HG02884 (cell line): ENCODE measurements around the gene HBP1.
"Not testable (repeated sequence)": the region's sequence is repeated elsewhere in the genome, so short reads cannot be mapped to it uniquely, and the experiment has no call there.

Experiments used
- ATAC-seq: cut with Tn5 transposase; IDR thresholded peaks from one replicate; pipeline ENCODE4 v1.9.1; 2021; ENCODE audit warnings: mild to moderate bottlenecking, moderate library complexity; ENCODE audit not compliant: unreplicated experiment

HBP1 gene

DNA sequence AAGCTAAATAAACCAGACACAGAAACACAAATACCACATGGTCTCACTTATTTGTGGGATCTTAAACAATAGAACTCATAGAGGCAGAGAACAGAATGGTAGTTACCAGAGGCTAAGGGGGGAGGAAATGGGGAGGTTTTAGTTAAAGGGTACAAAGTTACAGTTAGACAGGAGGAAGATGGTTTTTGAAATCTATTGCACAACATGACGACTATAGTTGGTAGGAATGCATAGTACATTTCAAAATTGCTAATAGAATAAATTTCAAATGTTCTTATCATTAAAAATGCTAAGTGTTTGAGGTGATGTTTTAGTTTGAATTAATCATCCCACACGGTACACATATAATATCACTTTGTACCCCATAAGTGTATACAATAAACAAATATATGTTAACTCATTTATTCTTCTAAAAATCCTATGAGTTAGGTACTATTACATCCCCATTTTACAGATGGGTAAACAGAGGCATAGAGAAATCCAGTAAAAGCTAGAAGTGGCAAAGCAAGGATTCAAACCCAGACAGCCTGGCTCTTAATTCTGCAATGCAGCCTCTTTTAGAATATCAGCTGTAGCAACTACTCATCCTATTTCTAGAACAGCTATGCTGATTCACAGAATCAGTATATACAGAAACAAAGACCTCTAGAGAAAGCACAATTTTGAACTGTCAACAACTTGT lies 50.9 kb downstream of the HBP1 start:
- ATAC-seq, result no peak

DNA sequence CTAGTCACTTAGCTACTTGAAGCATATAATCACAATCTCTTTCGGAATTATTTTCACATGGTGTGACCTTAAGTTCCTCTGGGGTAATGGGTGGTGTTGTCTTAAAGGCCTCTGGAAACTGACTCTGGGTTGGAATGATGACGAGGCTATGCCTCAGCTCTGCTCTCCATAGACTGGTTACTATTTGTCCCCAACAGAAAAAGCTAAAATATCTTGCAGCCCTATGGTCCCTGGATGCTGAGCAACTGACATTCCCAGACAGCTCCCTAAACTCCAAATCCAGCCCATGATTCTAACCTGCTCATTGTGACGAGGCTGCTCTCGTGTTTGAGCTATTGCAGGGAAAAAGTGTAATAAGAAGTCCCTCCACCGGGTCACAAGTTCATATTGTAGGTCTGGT lies 51.6 kb downstream of the HBP1 start:
- no peak for ATAC-seq

GRCh38 chr7:107220806-107221205 lies 52.0 kb downstream of the HBP1 start:
- not testable (repeated sequence) for ATAC-seq

GRCh38 chr7:107224374-107225223 lies 55.8 kb downstream of the HBP1 start:
- no peak for ATAC-seq

- ATAC-seq, result no peak
Observed at GRCh38 chr7:107228291-107228690, 59.5 kb downstream of the HBP1 start.

DNA sequence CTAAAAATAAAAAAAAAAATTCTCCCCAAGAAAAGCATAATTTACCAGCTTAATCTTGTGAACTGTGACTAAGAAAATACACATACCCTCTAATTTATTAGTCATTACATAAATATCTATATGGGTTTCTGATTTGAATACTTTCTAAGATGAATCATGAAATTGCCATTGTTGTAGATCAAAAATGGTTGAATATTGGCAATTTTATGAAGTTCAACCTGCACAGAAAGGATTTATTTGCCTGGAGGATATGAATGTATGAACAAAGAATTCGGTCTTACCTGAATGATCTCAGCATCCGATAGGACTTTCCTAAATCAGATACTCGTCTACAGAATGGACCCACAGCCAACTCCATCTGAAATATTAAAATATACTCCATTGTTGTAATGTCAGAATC lies 61.5 kb downstream of the HBP1 start:
- ATAC-seq, result no peak

- ATAC-seq, result no peak
Observed at GRCh38 chr7:107232568-107233090, 63.8 kb downstream of the HBP1 start.

- no peak for ATAC-seq
Observed at GRCh38 chr7:107233174-107233573, 64.4 kb downstream of the HBP1 start.

GRCh38 chr7:107233981-107234380 lies 65.2 kb downstream of the HBP1 start:
- no peak for ATAC-seq

DNA sequence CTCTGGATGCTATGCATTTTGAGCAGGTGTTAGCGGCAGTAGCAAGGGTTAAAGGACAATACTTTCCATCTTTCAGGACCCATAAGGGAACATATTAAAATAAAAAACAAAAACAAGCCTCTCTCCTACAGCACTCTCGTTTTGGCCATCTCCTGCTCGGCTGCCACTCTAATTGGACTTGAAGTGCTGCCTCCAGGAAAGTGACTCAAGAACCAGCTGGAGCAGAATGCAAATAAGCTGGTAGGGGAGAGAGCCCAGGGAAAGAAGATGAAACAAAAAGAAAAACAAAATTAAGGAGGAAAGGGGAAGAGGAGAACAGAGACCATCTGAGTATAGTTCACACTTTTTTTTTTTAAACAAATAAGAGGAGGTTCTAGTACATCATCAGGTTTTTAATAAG lies 65.6 kb downstream of the HBP1 start:
- no peak for ATAC-seq

DNA sequence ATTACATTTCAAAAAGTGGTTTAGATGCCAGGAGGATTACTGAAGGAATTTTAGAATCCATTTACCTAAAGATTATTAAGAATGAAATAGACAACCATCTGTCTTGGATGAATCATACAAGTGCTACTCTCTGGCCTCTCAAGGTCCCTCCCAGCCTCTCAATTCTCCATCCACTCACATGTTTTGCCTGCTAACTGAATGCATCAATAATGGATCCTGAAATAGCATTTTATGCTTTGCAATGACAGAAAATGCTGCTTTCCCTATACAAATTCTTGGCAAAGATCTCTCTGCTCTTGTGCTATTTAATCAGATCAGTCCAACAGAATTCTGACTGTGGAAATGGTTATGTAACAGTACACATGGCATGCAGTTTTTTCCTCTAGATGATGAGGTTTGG lies 68.1 kb downstream of the HBP1 start:
- ATAC-seq, result no peak

DNA sequence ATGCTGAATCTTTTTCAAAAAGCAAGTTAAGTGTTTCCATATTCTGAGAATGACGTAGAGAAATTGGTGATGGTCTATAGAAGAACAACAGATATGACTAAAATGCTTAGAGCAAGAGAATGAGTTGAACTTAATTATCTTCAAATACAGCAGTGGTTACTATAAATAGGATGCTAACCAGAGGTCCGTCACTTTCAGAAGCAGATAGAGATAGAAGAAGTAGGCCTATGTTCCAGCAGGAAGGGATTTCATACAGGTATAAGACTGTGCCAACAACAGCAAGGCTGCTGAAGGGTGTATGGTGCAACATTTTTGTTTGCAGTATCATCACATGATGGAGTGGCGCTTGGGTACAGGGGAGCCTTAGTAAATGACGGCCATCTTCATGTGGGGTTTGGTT lies 68.6 kb downstream of the HBP1 start:
- ATAC-seq, result no peak

DNA sequence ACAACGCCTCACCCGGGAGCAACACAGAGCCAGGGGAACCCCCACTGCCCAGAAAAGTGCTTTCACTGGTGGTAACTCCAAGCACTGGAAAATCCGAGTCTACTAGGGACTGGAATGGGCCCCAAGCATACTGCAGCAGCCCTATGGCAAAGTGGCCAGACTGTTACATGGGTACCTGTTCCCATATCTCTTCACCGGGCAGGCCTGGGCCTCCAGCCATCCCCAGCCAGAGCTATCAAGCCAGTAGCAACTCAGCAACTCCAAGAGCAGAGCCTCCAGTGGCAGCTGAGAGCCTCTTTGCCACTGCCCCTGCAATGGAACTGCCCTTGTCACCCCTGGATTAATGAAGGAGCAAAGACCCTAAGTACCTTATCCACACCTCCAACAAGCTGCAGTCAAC lies 73.5 kb downstream of the HBP1 start:
- no peak for ATAC-seq

- ATAC-seq, result no peak
Observed at GRCh38 chr7:107244613-107245012, 75.8 kb downstream of the HBP1 start.

- not testable (repeated sequence) for ATAC-seq
Observed at GRCh38 chr7:107246836-107247235, 78.0 kb downstream of the HBP1 start.

- no peak for ATAC-seq
Observed at GRCh38 chr7:107248551-107249316, 79.9 kb downstream of the HBP1 start.

GRCh38 chr7:107251963-107252362 lies 83.2 kb downstream of the HBP1 start:
- no peak for ATAC-seq
